Mesothelial cell of epicardium (in vitro differentiated cells): Measurements from ENCODE around the gene CAV3. TPM values are rescaled to one million over a fixed set of nuclear protein-coding genes. Genes with fewer than 3 reads are reported as not detected.

ENCODE experiments used
- DNase-seq, 2 experiments: peaks; one replicate each; pipeline ENCODE4 v3.0.0; 2021; ENCODE audit warnings: low spot score in 2 of 2; ENCODE audit not compliant: unreplicated experiment in 2 of 2
- H3K27ac Mint-ChIP-seq: 2 replicates; pipeline ENCODE4 v1.8.0; 2021; ENCODE audit warnings: mixed read lengths
- H3K27me3 Mint-ChIP-seq: 2 replicates; pipeline ENCODE4 v1.8.0; 2021; ENCODE audit warnings: low read depth, mixed read lengths
- H3K36me3 Mint-ChIP-seq: 2 replicates; pipeline ENCODE4 v1.8.0; 2021; ENCODE audit warnings: mixed read lengths
- H3K4me1 Mint-ChIP-seq: 2 replicates; pipeline ENCODE4 v1.8.0; 2021; ENCODE audit warnings: mixed read lengths
- H3K4me3 Mint-ChIP-seq: 2 replicates; pipeline ENCODE4 v1.8.0; 2021; ENCODE audit warnings: mild to moderate bottlenecking, moderate library complexity, mixed read lengths
- H3K9me3 Mint-ChIP-seq: 2 replicates; pipeline ENCODE4 v1.8.0; 2021; ENCODE audit warnings: mixed read lengths
- CTCF ChIP-seq: fragments of 200-600 bp; sonication (generic); IDR thresholded peaks from one replicate; pipeline ENCODE4 v1.5.0; 2021; ENCODE audit warnings: antibody characterized with exemption; ENCODE audit not compliant: unreplicated experiment
- total RNA-seq: library from RNA; stranded (reverse); gene quantifications from 3 replicates; pipeline ENCODE4 v1.2.1, GENCODE V29; 2021

The CAV3 gene
- total RNA-seq, 1 donor from 2014 or later: not detected

GRCh38 chr3:8776406-8776805 lies 42.8 kb downstream of the CAV3 start:
- Mint-ChIP-seq H3K4me3 (no peak overlapping the region), H3K27me3 (no peaks in the 10 kb centered on the region), H3K9me3 (peaks cover 10% of the 10 kb centered on the region), H3K4me1 (peaks cover 15% of the 10 kb centered on the region), H3K27ac (peak overlapping the region; percentile 76), H3K36me3 (no peaks in the 10 kb centered on the region)
- TF ChIP-seq CTCF: no peak
- no peak for DNase-seq

- Mint-ChIP-seq H3K9me3 (peaks cover 10% of the 10 kb centered on the region), H3K4me3 (no peak overlapping the region), H3K27me3 (no peaks in the 10 kb centered on the region), H3K4me1 (peaks cover 15% of the 10 kb centered on the region), H3K27ac (peak overlapping the region; percentile 18), H3K36me3 (no peaks in the 10 kb centered on the region)
- DNase-seq: no peak
- no peak for TF ChIP-seq CTCF
These were observed 43.8 kb downstream of the CAV3 start for GRCh38 chr3:8777201-8777977.

- Mint-ChIP-seq H3K36me3 (no peaks in the 10 kb centered on the region), H3K27ac (no peak overlapping the region), H3K4me3 (no peak overlapping the region), H3K9me3 (peaks cover 10% of the 10 kb centered on the region), H3K27me3 (no peaks in the 10 kb centered on the region), H3K4me1 (peaks cover 15% of the 10 kb centered on the region)
- no peak for DNase-seq
- no peak for TF ChIP-seq CTCF
These were observed 44.3 kb downstream of the CAV3 start for GRCh38 chr3:8777978-8778267.

- no peak for DNase-seq
- H3K4me3 Mint-ChIP-seq: no peak overlapping the region
- peaks cover 15% of the 10 kb centered on the region for H3K4me1 Mint-ChIP-seq
- TF ChIP-seq CTCF: no peak
- H3K9me3 Mint-ChIP-seq: peaks cover 8% of the 10 kb centered on the region
- H3K36me3 Mint-ChIP-seq: no peaks in the 10 kb centered on the region
- no peaks in the 10 kb centered on the region for H3K27me3 Mint-ChIP-seq
- H3K27ac Mint-ChIP-seq: no peak overlapping the region
These were observed 44.9 kb downstream of the CAV3 start for GRCh38 chr3:8778475-8778874.

GRCh38 chr3:8780279-8780678 lies 46.7 kb downstream of the CAV3 start:
- Mint-ChIP-seq H3K36me3 (no peaks in the 10 kb centered on the region), H3K4me3 (no peak overlapping the region), H3K4me1 (peaks cover 15% of the 10 kb centered on the region), H3K27ac (no peak overlapping the region), H3K9me3 (peaks cover 7% of the 10 kb centered on the region), H3K27me3 (no peaks in the 10 kb centered on the region)
- no peak for TF ChIP-seq CTCF
- DNase-seq: no peak
